Measurements from ENCODE around the gene XRRA1.
"Not testable (repeated sequence)": the region's sequence is repeated elsewhere in the genome, so short reads cannot be mapped to it uniquely, and the experiment has no call there.

The XRRA1 gene

GRCh38 chr11:74948898-74949752, at the start of gene XRRA1, which contains the start of gene SPCS2:
Gene XRRA1 (minus strand): TSS chr11:74949091. CDS start chr11:74940878, 8,213 bp downstream.
Gene SPCS2 (plus strand): TSS chr11:74949266. CDS start chr11:74949286, 20 bp downstream.
- peak within 1 kb of the TSS; percentile 87 for H3K4me3 ChIP-seq (ENCODE audit: control insufficient read depth, low read depth, low read length)
- TF ChIP-seq CTCF (conservative IDR thresholded peaks at IDR 0.05; ENCODE audit: control insufficient read depth, insufficient read depth, low read depth, low read length) = no peak
- DNase-seq (ENCODE audit: low read depth) = peak; percentile 99

- no peak for DNase-seq (ENCODE audit: low read depth)
- TF ChIP-seq CTCF (conservative IDR thresholded peaks at IDR 0.05; ENCODE audit: control insufficient read depth, insufficient read depth, low read depth, low read length) = no peak
- no peak overlapping the region for H3K4me3 ChIP-seq (ENCODE audit: control insufficient read depth, low read depth, low read length)
These were observed 44.0 kb upstream of the XRRA1 start for GRCh38 chr11:74992852-74993251.

- DNase-seq (ENCODE audit: low read depth) = no peak
- TF ChIP-seq CTCF (conservative IDR thresholded peaks at IDR 0.05; ENCODE audit: control insufficient read depth, insufficient read depth, low read depth, low read length) = no peak
- H3K4me3 ChIP-seq (ENCODE audit: control insufficient read depth, low read depth, low read length) = no peak overlapping the region
These were observed 42.0 kb upstream of the XRRA1 start for GRCh38 chr11:74990941-74991340.

GRCh38 chr11:74990150-74990549, 41.3 kb upstream of the XRRA1 start:
- DNase-seq (ENCODE audit: low read depth); H3K4me3 ChIP-seq (ENCODE audit: control insufficient read depth, low read depth, low read length): not testable (repeated sequence)

- TF ChIP-seq CTCF (conservative IDR thresholded peaks at IDR 0.05; ENCODE audit: control insufficient read depth, insufficient read depth, low read depth, low read length) = no peak
- DNase-seq (ENCODE audit: low read depth) = no peak
- H3K4me3 ChIP-seq (ENCODE audit: control insufficient read depth, low read depth, low read length) = peak overlapping the region; percentile 83
These were observed 40.4 kb upstream of the XRRA1 start for GRCh38 chr11:74989260-74989638.

GRCh38 chr11:74988541-74989259, 39.8 kb upstream of the XRRA1 start, which contains the start of gene NEU3:
Gene NEU3 (plus strand): TSS chr11:74988933. CDS start chr11:74989061, 128 bp downstream.
- peak within 1 kb of the TSS; percentile 83 for H3K4me3 ChIP-seq (ENCODE audit: control insufficient read depth, low read depth, low read length)
- TF ChIP-seq CTCF (conservative IDR thresholded peaks at IDR 0.05; ENCODE audit: control insufficient read depth, insufficient read depth, low read depth, low read length) = no peak
- DNase-seq (ENCODE audit: low read depth) = peak; percentile 65

GRCh38 chr11:74984730-74985129, 35.8 kb upstream of the XRRA1 start:
- no peak for DNase-seq (ENCODE audit: low read depth)
- TF ChIP-seq CTCF (conservative IDR thresholded peaks at IDR 0.05; ENCODE audit: control insufficient read depth, insufficient read depth, low read depth, low read length) = no peak
- H3K4me3 ChIP-seq (ENCODE audit: control insufficient read depth, low read depth, low read length) = no peak overlapping the region

All from fibroblast of mammary gland (primary cell).